ENCODE measurements around the gene GNG12. TPM values are rescaled to one million over a fixed set of nuclear protein-coding genes. Genes with fewer than 3 reads are reported as not detected.

Gene GNG12
- polyA plus RNA-seq, 1 experiment: 185 TPM

DNA sequence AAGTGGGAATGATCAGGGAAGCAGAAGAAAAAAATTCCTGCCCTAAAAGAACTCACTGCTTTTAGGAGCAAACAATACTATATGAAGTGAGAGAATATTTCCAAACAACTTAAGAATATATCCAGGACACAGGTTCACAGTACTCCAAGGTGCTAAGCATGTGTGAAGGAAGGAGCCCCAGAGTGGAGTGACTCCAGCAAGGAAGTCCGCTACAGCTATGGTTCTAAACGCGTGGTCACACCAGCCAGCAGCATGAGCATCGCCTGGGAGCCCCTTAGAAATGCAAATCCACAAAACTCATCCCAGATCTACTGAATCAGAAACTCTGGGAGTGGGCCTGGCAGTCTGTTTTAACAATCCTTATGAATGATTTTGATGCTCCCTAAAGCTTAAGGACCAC is 112.2 kb downstream of the GNG12 start:
- H3K9me3 ChIP-seq (ENCODE audit: control insufficient read depth, insufficient read depth, low read length): no peaks in the 10 kb centered on the region
- TF ChIP-seq, protein P1, sequence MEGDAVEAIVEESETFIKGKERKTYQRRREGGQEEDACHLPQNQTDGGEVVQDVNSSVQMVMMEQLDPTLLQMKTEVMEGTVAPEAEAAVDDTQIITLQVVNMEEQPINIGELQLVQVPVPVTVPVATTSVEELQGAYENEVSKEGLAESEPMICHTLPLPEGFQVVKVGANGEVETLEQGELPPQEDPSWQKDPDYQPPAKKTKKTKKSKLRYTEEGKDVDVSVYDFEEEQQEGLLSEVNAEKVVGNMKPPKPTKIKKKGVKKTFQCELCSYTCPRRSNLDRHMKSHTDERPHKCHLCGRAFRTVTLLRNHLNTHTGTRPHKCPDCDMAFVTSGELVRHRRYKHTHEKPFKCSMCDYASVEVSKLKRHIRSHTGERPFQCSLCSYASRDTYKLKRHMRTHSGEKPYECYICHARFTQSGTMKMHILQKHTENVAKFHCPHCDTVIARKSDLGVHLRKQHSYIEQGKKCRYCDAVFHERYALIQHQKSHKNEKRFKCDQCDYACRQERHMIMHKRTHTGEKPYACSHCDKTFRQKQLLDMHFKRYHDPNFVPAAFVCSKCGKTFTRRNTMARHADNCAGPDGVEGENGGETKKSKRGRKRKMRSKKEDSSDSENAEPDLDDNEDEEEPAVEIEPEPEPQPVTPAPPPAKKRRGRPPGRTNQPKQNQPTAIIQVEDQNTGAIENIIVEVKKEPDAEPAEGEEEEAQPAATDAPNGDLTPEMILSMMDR (IDR thresholded peaks at IDR 0.05; ENCODE audit: low read depth, low read length): no peak
- no peak for DNase-seq (ENCODE audit: low read depth, low spot score)
- H3K27ac ChIP-seq (ENCODE audit: low read depth, low read length): no peak overlapping the region
- ChIA-PET CTCF (interaction anchor here (0.7 to 2.4 kb wide), 7 partner anchors 10 to 188 kb away, joined by 3 to 10 read pairs (median 4); no protein-coding TSS in a partner anchor), POLR2A (no interaction called here)
- no peak overlapping the region for H3K4me3 ChIP-seq (ENCODE audit: low read depth, low read length)
- H3K27me3 ChIP-seq (ENCODE audit: control insufficient read depth, insufficient read depth, low read length): no peaks in the 10 kb centered on the region

DNA sequence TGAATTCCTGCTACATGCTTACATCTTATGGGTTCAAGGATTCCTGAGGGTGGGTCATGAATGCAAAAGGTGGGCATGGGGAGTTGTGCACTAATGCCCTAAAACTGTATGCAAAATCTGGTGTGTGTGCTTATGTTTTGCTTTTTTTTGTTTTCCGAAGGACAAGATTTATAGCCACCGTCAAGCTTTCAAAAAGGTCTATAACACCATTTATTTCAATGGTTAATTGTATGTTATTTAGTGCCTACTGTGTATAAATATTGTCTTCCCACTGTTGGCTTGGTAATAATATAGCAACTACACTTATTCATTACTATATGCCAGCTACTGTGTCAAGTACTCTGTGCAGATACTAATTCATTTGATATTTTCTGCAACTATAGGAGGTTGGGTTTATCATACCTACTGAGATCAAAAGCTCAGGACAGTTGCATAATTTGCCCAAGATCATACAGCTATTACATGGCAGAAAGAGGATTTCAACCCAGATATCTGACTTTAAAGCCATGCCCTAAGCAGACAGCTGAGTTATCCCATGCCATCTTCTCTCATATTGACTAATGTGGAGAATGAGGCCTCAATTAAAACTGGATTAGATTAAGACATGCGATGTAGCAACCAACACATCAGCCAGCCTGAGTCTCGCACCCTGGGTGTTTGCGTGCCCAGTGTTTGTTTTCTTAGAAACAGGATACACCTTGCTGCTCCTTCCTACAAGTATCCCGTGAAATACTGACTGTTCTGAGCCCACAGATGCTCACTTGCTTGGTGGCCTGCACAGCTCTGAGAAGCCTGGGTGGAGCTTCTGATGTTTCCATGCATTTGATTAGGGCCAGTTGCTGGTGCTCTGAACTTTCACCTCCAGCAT is 113.7 kb downstream of the GNG12 start:
- DNase-seq (ENCODE audit: low read depth, low spot score): no peak
- Histone ChIP-seq H3K4me3 (ENCODE audit: low read depth, low read length) (no peak overlapping the region), H3K9me3 (ENCODE audit: control insufficient read depth, insufficient read depth, low read length) (no peaks in the 10 kb centered on the region), H3K27ac (ENCODE audit: low read depth, low read length) (no peak overlapping the region), H3K27me3 (ENCODE audit: control insufficient read depth, insufficient read depth, low read length) (no peaks in the 10 kb centered on the region)
- ChIA-PET CTCF (interaction anchor here (1.5 to 2.8 kb wide), 4 partner anchors 41 to 187 kb away, joined by 3 to 13 read pairs (median 5); no protein-coding TSS in a partner anchor), POLR2A (no interaction called here)
- TF ChIP-seq, protein P1 (IDR thresholded peaks at IDR 0.05; ENCODE audit: low read depth, low read length): no peak

DNA sequence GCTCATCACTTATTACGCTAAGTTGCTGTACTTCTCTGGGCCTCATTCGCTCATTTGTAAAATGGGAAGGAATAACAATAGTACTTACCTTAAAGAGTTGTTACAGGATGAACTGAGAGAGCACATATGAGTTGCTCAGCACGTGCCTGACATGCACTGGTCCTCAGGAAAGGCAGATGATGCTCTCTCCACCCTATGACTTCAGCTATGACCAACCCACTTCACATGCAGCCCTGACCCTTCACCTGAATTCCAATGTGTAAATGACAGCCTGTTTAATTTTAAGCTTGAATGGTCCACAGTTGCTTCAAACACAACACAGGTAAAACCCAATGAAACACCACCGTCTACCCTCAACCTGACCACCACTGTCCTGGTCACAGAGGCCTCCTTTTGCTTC is 115.4 kb downstream of the GNG12 start:
- TF ChIP-seq, protein P1 (IDR thresholded peaks at IDR 0.05; ENCODE audit: low read depth, low read length): no peak
- Histone ChIP-seq H3K27ac (ENCODE audit: low read depth, low read length) (no peak overlapping the region), H3K9me3 (ENCODE audit: control insufficient read depth, insufficient read depth, low read length) (no peaks in the 10 kb centered on the region), H3K4me3 (ENCODE audit: low read depth, low read length) (no peak overlapping the region), H3K27me3 (ENCODE audit: control insufficient read depth, insufficient read depth, low read length) (no peaks in the 10 kb centered on the region)
- POLR2A ChIA-PET: no interaction called here
- CTCF ChIA-PET: interaction anchor here (1.5 to 2.8 kb wide), 2 partner anchors 43 to 185 kb away, joined by 3 to 13 read pairs; no protein-coding TSS in a partner anchor
- DNase-seq (ENCODE audit: low read depth, low spot score): no peak

DNA sequence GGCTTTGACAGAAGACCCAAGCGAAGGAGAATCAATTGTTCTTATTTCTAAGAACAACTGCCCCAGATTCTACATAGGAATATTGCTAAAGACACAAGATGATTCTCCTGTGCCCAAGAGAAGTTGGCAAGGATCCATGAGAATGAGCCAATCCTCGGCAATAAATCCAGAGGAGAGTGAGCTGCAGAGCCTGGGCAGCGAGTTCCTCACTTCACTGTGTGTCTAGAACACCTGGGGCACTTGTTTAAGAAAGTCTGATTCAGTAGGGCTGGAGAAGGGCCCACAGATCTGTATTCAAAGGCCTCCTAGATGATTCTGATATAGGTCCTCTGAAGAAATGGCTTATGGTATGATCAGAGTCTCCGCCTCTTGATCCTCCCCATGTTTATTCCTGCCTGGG is 116.5 kb downstream of the GNG12 start:
- no peak overlapping the region for H3K27ac ChIP-seq (ENCODE audit: low read depth, low read length)
- POLR2A ChIA-PET: no interaction called here
- TF ChIP-seq, protein P1 (IDR thresholded peaks at IDR 0.05; ENCODE audit: low read depth, low read length): no peak
- no peak for DNase-seq (ENCODE audit: low read depth, low spot score)
- CTCF ChIA-PET: no interaction called here
- no peaks in the 10 kb centered on the region for H3K27me3 ChIP-seq (ENCODE audit: control insufficient read depth, insufficient read depth, low read length)
- H3K9me3 ChIP-seq (ENCODE audit: control insufficient read depth, insufficient read depth, low read length): no peaks in the 10 kb centered on the region
- H3K4me3 ChIP-seq (ENCODE audit: low read depth, low read length): no peak overlapping the region

DNA sequence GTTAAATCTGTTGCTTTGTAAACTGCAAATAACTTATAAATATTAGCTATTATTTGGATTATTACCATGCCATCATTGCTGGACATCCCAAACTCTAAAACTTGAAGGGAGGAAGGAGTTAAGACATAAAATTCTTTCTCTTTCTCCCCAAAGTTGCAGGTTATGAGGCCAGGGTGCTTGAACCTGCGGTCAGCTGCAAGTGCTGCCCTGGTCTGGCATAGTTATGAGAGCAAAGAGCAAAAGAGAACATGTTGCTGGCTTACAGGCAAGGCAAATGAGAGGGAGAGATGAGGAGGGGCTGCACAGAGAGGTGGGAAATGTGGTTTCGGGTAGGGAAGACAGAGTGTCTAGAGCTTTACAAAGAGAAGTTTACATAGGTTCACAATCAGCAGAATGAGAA is 117.4 kb downstream of the GNG12 start:
- POLR2A ChIA-PET: no interaction called here
- no peak overlapping the region for H3K4me3 ChIP-seq (ENCODE audit: low read depth, low read length)
- no peaks in the 10 kb centered on the region for H3K9me3 ChIP-seq (ENCODE audit: control insufficient read depth, insufficient read depth, low read length)
- H3K27ac ChIP-seq (ENCODE audit: low read depth, low read length): no peak overlapping the region
- no peaks in the 10 kb centered on the region for H3K27me3 ChIP-seq (ENCODE audit: control insufficient read depth, insufficient read depth, low read length)
- CTCF ChIA-PET: interaction anchor here (1.4 to 1.6 kb wide), 2 partner anchors 44 to 183 kb away, joined by 3 to 5 read pairs; no protein-coding TSS in a partner anchor
- no peak for DNase-seq (ENCODE audit: low read depth, low spot score)
- TF ChIP-seq, protein P1 (IDR thresholded peaks at IDR 0.05; ENCODE audit: low read depth, low read length): no peak

Measured in AG04450 (cell line).